ENCODE data around the gene POLK.

DNA sequence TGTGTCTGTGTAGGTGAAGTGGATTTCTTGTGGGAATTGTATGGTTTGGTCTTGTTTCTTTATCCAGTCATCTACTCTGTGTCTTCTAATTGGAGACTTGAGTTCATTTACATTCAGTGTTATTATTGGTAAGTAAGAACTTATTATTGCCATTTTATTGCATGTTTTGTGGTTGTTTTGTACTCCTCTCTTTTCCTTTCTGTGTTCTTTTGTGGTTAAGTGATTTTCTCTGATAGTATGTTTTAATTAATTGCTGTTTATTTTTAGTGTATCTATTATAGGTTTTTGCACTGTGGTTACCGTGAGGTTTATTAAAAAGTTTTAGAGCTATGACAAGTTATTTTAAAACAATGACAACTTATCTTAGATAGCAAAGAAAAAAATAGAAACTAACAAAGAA, 8.1 kb downstream of the POLK start:
- TF ChIP-seq, protein P1, sequence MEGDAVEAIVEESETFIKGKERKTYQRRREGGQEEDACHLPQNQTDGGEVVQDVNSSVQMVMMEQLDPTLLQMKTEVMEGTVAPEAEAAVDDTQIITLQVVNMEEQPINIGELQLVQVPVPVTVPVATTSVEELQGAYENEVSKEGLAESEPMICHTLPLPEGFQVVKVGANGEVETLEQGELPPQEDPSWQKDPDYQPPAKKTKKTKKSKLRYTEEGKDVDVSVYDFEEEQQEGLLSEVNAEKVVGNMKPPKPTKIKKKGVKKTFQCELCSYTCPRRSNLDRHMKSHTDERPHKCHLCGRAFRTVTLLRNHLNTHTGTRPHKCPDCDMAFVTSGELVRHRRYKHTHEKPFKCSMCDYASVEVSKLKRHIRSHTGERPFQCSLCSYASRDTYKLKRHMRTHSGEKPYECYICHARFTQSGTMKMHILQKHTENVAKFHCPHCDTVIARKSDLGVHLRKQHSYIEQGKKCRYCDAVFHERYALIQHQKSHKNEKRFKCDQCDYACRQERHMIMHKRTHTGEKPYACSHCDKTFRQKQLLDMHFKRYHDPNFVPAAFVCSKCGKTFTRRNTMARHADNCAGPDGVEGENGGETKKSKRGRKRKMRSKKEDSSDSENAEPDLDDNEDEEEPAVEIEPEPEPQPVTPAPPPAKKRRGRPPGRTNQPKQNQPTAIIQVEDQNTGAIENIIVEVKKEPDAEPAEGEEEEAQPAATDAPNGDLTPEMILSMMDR (IDR thresholded peaks at IDR 0.05): no peak
- TF ChIP-seq POLR2A (IDR thresholded peaks at IDR 0.05) (no peak), POLR2AphosphoS5 (IDR thresholded peaks at IDR 0.05) (no peak), EP300 (IDR thresholded peaks at IDR 0.05) (no peak)

Data from suprapubic skin (tissue), 4 donors.